ENCODE measurements around the gene MRPS17. TPM values are rescaled to one million over a fixed set of nuclear protein-coding genes. Genes with fewer than 3 reads are reported as not detected.

MRPS17 gene
- total RNA-seq, 1 experiment from 2014 or later: 22.7 TPM

DNA sequence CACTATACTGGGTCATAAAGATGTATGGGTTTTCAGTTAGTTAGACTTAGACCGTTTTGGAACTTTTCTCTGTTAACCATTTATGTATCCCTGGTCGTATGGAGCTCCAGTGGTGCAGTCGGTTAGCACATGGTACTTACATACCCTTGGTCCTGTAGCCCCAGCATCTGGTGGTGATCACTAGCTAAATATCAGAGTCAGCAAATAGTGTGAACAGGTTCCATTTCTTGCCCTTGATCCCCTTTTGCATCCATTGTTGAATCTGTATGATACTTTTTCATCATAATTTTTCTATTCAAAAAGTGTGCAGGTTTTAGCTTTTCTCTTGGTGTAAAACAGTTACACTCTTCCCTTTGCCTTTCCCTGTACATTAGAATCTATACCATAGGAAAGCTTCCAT lies 28.6 kb downstream of the MRPS17 start:
- Mint-ChIP-seq H3K9me3 (ENCODE audit: unreplicated experiment) (no peaks in the 10 kb centered on the region), H3K27me3 (ENCODE audit: insufficient read depth, unreplicated experiment) (no peaks in the 10 kb centered on the region), H3K4me3 (ENCODE audit: unreplicated experiment) (no peak overlapping the region), H3K4me1 (ENCODE audit: low read depth, unreplicated experiment) (no peaks in the 10 kb centered on the region), H3K27ac (ENCODE audit: unreplicated experiment) (no peak overlapping the region), H3K36me3 (ENCODE audit: insufficient read depth, unreplicated experiment) (peaks cover 31% of the 10 kb centered on the region)
- BruUV-seq (replicated peaks): no TSS peak
- intact Hi-C loops (cut with micrococcal nuclease; ENCODE audit: unreplicated experiment): no loop called here
- ChIA-PET POLR2A (no interaction called here), CTCF (no interaction called here)
- Histone ChIP-seq H3K4me3 (ENCODE audit: low read depth, low read length) (no peak overlapping the region), H3K4me1 (peaks cover 8% of the 10 kb centered on the region), H3K9me3 (no peaks in the 10 kb centered on the region), H3K36me3 (ENCODE audit: control insufficient read depth, insufficient read depth, low read length) (no peaks in the 10 kb centered on the region; the same call in none of the 2 replicates), H3K27me3 (replicated peaks; ENCODE audit: control insufficient read depth, insufficient read depth, low read length) (no peaks in the 10 kb centered on the region)
- DNase-seq: no peak
- TF ChIP-seq, protein P1, sequence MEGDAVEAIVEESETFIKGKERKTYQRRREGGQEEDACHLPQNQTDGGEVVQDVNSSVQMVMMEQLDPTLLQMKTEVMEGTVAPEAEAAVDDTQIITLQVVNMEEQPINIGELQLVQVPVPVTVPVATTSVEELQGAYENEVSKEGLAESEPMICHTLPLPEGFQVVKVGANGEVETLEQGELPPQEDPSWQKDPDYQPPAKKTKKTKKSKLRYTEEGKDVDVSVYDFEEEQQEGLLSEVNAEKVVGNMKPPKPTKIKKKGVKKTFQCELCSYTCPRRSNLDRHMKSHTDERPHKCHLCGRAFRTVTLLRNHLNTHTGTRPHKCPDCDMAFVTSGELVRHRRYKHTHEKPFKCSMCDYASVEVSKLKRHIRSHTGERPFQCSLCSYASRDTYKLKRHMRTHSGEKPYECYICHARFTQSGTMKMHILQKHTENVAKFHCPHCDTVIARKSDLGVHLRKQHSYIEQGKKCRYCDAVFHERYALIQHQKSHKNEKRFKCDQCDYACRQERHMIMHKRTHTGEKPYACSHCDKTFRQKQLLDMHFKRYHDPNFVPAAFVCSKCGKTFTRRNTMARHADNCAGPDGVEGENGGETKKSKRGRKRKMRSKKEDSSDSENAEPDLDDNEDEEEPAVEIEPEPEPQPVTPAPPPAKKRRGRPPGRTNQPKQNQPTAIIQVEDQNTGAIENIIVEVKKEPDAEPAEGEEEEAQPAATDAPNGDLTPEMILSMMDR (IDR thresholded peaks at IDR 0.05; ENCODE audit: insufficient read depth in 1 of 2, low read depth in 1 of 2, low read length in 1 of 2, severe bottlenecking in 1 of 2, unreplicated experiment in 1 of 2): no peak

DNA sequence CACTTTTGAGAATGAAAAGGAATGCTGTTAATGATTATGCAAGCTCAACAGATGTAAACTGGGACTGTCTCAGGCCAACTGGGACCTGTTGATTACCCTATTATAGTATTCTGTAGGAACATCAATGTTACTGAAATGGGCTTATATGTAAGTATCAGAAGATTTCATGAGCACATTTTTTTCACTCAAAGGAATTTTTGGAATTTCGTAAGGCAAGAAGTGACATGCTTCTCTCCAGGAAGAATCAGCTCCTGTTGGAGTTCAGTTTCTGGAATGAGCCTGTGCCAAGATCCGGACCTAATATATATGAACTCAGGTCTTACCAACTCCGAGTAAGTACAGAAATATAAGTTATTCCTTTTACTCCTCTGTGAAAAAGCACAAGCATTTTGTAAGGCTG lies 31.9 kb downstream of the MRPS17 start:
- Mint-ChIP-seq H3K36me3 (ENCODE audit: insufficient read depth, unreplicated experiment) (peaks cover 52% of the 10 kb centered on the region), H3K9me3 (ENCODE audit: unreplicated experiment) (no peaks in the 10 kb centered on the region), H3K27me3 (ENCODE audit: insufficient read depth, unreplicated experiment) (no peaks in the 10 kb centered on the region), H3K27ac (ENCODE audit: unreplicated experiment) (no peak overlapping the region), H3K4me1 (ENCODE audit: low read depth, unreplicated experiment) (no peaks in the 10 kb centered on the region), H3K4me3 (ENCODE audit: unreplicated experiment) (no peak overlapping the region)
- ChIA-PET POLR2A (no interaction called here), CTCF (no interaction called here)
- peaks cover 8% of the 10 kb centered on the region for H3K4me1 ChIP-seq
- no TSS peak for BruUV-seq (replicated peaks)
- TF ChIP-seq, protein P1 (IDR thresholded peaks at IDR 0.05; ENCODE audit: insufficient read depth in 1 of 2, low read depth in 1 of 2, low read length in 1 of 2, severe bottlenecking in 1 of 2, unreplicated experiment in 1 of 2): no peak
- no peaks in the 10 kb centered on the region for H3K27me3 ChIP-seq (replicated peaks; ENCODE audit: control insufficient read depth, insufficient read depth, low read length)
- H3K4me3 ChIP-seq (ENCODE audit: low read depth, low read length): no peak overlapping the region
- intact Hi-C loops (cut with micrococcal nuclease; ENCODE audit: unreplicated experiment): no loop called here
- H3K9me3 ChIP-seq: no peaks in the 10 kb centered on the region
- no peaks in the 10 kb centered on the region; the same call in none of the 2 replicates for H3K36me3 ChIP-seq (ENCODE audit: control insufficient read depth, insufficient read depth, low read length)
- no peak for DNase-seq

DNA sequence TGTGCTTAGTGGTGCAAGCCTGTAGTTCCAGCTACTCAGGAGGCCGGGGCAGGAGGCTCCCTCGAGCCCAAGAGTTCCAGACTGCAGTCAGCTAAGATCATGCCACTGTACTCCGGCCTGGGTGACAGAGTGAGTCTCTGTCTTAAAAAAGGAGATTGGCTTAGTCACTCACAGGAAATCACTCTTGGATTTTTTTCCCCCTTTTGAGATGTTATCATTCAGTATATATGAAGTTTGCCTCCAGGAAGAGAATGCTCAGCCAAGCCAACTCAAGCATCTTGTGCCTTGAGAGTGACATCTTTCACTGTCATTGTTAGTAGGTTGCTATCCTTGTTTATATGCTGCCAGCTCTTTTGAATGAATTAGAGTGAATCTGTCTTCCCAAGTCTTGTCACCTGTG lies 40.7 kb downstream of the MRPS17 start:
- H3K4me3 Mint-ChIP-seq (ENCODE audit: unreplicated experiment): no peak overlapping the region
- no peaks in the 10 kb centered on the region for H3K27me3 Mint-ChIP-seq (ENCODE audit: insufficient read depth, unreplicated experiment)
- H3K27me3 ChIP-seq (replicated peaks; ENCODE audit: control insufficient read depth, insufficient read depth, low read length): no peaks in the 10 kb centered on the region
- no peaks in the 10 kb centered on the region for H3K9me3 Mint-ChIP-seq (ENCODE audit: unreplicated experiment)
- POLR2A ChIA-PET: no interaction called here
- no TSS peak for BruUV-seq (replicated peaks)
- no peak overlapping the region for H3K27ac Mint-ChIP-seq (ENCODE audit: unreplicated experiment)
- peaks cover 1% of the 10 kb centered on the region for H3K36me3 ChIP-seq (ENCODE audit: control insufficient read depth, insufficient read depth, low read length)
- H3K4me1 Mint-ChIP-seq (ENCODE audit: low read depth, unreplicated experiment): no peaks in the 10 kb centered on the region
- H3K9me3 ChIP-seq: no peaks in the 10 kb centered on the region
- no peak for DNase-seq
- TF ChIP-seq, protein P1 (IDR thresholded peaks at IDR 0.05; ENCODE audit: insufficient read depth in 1 of 2, low read depth in 1 of 2, low read length in 1 of 2, severe bottlenecking in 1 of 2, unreplicated experiment in 1 of 2): no peak
- H3K4me3 ChIP-seq (ENCODE audit: low read depth, low read length): no peak overlapping the region
- CTCF ChIA-PET: no interaction called here
- H3K4me1 ChIP-seq: no peaks in the 10 kb centered on the region
- peaks cover 57% of the 10 kb centered on the region for H3K36me3 Mint-ChIP-seq (ENCODE audit: insufficient read depth, unreplicated experiment)
- intact Hi-C loops (cut with micrococcal nuclease; ENCODE audit: unreplicated experiment): no loop called here

Data from Caco-2 (cell line).